Panc1 (cell line): ENCODE measurements around the gene PNPO. TPM values are rescaled to one million over a fixed set of nuclear protein-coding genes. Genes with fewer than 3 reads are reported as not detected.

ENCODE experiments used
- ATAC-seq: fragments of 200-7000 bp; cut with Tn5 transposase; 2 replicates; pipeline ENCODE4 v1.9.1; 2020; ENCODE audit warnings: mild to moderate bottlenecking, moderate library complexity
- BruUV-seq: library from RNA; stranded (reverse); fragments of 400-500 nt; replicated peaks from 2 replicates; lab custom pipeline; 2021; lab: Mats Ljungman, UMichigan
- CTCF ChIA-PET: fragments of 300-600 bp; sonication (Branson Sonifier 250); formaldehyde crosslinking; loops from one replicate; lab custom pipeline; 2022; ENCODE audit warnings: antibody characterized with exemption; lab: Charles Lee
- POLR2A ChIA-PET: fragments of 300-600 bp; sonication (Branson Sonifier 250); formaldehyde crosslinking; loops from one replicate; lab custom pipeline; 2022; ENCODE audit warnings: antibody characterized with exemption; lab: Charles Lee
- DNase-seq: peaks from one replicate; pipeline ENCODE4 v3.0.0-alpha.2; 2010; ENCODE audit warnings: low read depth, low spot score
- H3K27ac ChIP-seq: 2 replicates; pipeline ENCODE4 v1.5.1; 2011; ENCODE audit warnings: mild to moderate bottlenecking, low read length, inconsistent platforms
- H3K27me3 ChIP-seq: fragments of 200-500 bp; sonication (Bioruptor generic); 2 replicates; pipeline ENCODE4 v1.6.0; 2014; ENCODE audit warnings: low read length, inconsistent platforms; ENCODE audit not compliant: control insufficient read depth, insufficient read depth
- H3K36me3 ChIP-seq: fragments of 200-500 bp; sonication (Bioruptor generic); 2 replicates; pipeline ENCODE4 v1.5.1; 2014; ENCODE audit warnings: inconsistent platforms, mild to moderate bottlenecking, low read length, moderate library complexity; ENCODE audit not compliant: control insufficient read depth, insufficient read depth
- H3K4me1 ChIP-seq: 2 replicates; pipeline ENCODE4 v1.5.1; 2011; ENCODE audit warnings: inconsistent platforms, mild to moderate bottlenecking, low read length, moderate library complexity; ENCODE audit not compliant: control insufficient read depth, insufficient read depth
- H3K4me3 ChIP-seq, 2 experiments: 2 replicates each; pipeline ENCODE4 v1.5.1; 2011 to 2012; ENCODE audit warnings: low read depth in 2 of 2, low read length in 2 of 2, mild to moderate bottlenecking in 2 of 2, inconsistent platforms in 1 of 2, moderate library complexity in 1 of 2
- H3K9me3 ChIP-seq: fragments of 200-500 bp; sonication (Bioruptor generic); 2 replicates; pipeline ENCODE4 v1.5.1; 2014; ENCODE audit warnings: low read depth, mild to moderate bottlenecking, inconsistent platforms, low read length, moderate library complexity; ENCODE audit not compliant: control insufficient read depth, insufficient read depth
- CTCF ChIP-seq: fragments of 450-650 bp; IDR thresholded peaks from 2 replicates; pipeline ENCODE4 v1.5.1; 2017; ENCODE audit warnings: mild to moderate bottlenecking
- POLR2AphosphoS5 ChIP-seq: IDR thresholded peaks from 2 replicates; pipeline ENCODE4 v1.6.1; 2012; ENCODE audit warnings: mild to moderate bottlenecking, low read depth, low read length, moderate library complexity
- REST ChIP-seq, 2 experiments: IDR thresholded peaks; 2 replicates each; pipeline ENCODE4 v1.6.1; 2011 to 2012; ENCODE audit warnings: low read depth in 2 of 2, control low read depth in 1 of 2, low read length in 1 of 2, mild to moderate bottlenecking in 1 of 2, moderate library complexity in 1 of 2; ENCODE audit not compliant: insufficient read depth in 1 of 2
- SIN3A ChIP-seq: IDR thresholded peaks from 2 replicates; pipeline ENCODE4 v1.6.1; 2012; ENCODE audit warnings: low read depth, mild to moderate bottlenecking, low read length, moderate library complexity, borderline replicate concordance; ENCODE audit not compliant: insufficient read depth
- TCF7L2 ChIP-seq: IDR thresholded peaks from 2 replicates; pipeline ENCODE4 v1.6.1; 2011; ENCODE audit warnings: mild to moderate bottlenecking, low read depth, low read length, inconsistent platforms
- in situ Hi-C: cut with HindIII; loops from 2 replicates; pipeline ENCODE4 v1.10.0; 2016; ENCODE audit warnings: low sequenced_read_pairs, low pct_unique_long_range_greater_than_20kb
- intact Hi-C: fragments of 100-400 bp; cut with micrococcal nuclease; formaldehyde crosslinking; loops from one replicate; pipeline ENCODE4 v1.10.0; 2022; ENCODE audit not compliant: unreplicated experiment
- total RNA-seq: library from RNA; stranded (reverse); gene quantifications from one replicate; pipeline ENCODE4 v1.2.1, GENCODE V29; 2021; ENCODE audit not compliant: unreplicated experiment

PNPO gene
- total RNA-seq, 1 experiment from 2014 or later = 20.1 TPM

GRCh38 chr17:47967607-47968252 is 26.4 kb downstream of the PNPO start:
- no TSS peak for BruUV-seq
- in situ Hi-C loops = no loop called here

GRCh38 chr17:47968836-47969235 is 27.5 kb downstream of the PNPO start:
- Histone ChIP-seq H3K27me3 (no peaks in the 10 kb centered on the region), H3K4me1 (peaks cover 20% of the 10 kb centered on the region), H3K4me3 (no peak overlapping the region), H3K27ac (no peak overlapping the region), H3K9me3 (no peaks in the 10 kb centered on the region), H3K36me3 (no peaks in the 10 kb centered on the region; the same call in 1 of the 2 replicates)
- DNase-seq (no peak), ATAC-seq (no peak)
- no peak for TF ChIP-seq SIN3A
- TF ChIP-seq TCF7L2 = no peak
- no peak for TF ChIP-seq CTCF
- ChIA-PET CTCF (interaction anchor here (0.5 to 0.7 kb wide), 3 partner anchors 25 to 48 kb away, joined by 3 to 16 read pairs (median 3); no protein-coding TSS in a partner anchor), POLR2A (interaction anchor here (0.6 kb wide), 1 partner anchor 1662 kb away, joined by 8 read pairs; no protein-coding TSS in a partner anchor)
- no TSS peak for BruUV-seq
- intact Hi-C loops = no loop called here
- in situ Hi-C loops = no loop called here

More at GRCh38 chr17:47967607-47968252, 26.4 kb downstream of the PNPO start:
- intact Hi-C loops = no loop called here
- ChIA-PET CTCF (interaction anchor here (0.7 to 1.2 kb wide), 2 partner anchors 21 to 22 kb away, joined by 3 to 5 read pairs; no protein-coding TSS in a partner anchor), POLR2A (no interaction called here)
- peaks cover 20% of the 10 kb centered on the region for H3K4me1 ChIP-seq
- no peak overlapping the region for H3K4me3 ChIP-seq
- no peaks in the 10 kb centered on the region for H3K36me3 ChIP-seq
- 0 out of 2 replicates have a peak overlapping the region, but pooled peaks have one; percentile 10 for H3K27ac ChIP-seq
- H3K27me3 ChIP-seq = no peaks in the 10 kb centered on the region
- no peak for DNase-seq
- no peaks in the 10 kb centered on the region for H3K9me3 ChIP-seq
- no peak for TF ChIP-seq TCF7L2
- no peak for ATAC-seq

GRCh38 chr17:47969930-47970724 is 28.8 kb downstream of the PNPO start:
- H3K27me3 ChIP-seq = no peaks in the 10 kb centered on the region
- DNase-seq = no peak
- H3K4me3 ChIP-seq = peak overlapping the region; percentile 65 to 84
- CTCF ChIA-PET = interaction anchor here (0.6 to 2.2 kb wide), 14 partner anchors 9 to 81 kb away, joined by 3 to 22 read pairs (median 6); partner anchors contain the start of genes NFE2L1 and PRR15L
- TF ChIP-seq SIN3A = no peak
- no peak for TF ChIP-seq CTCF
- TF ChIP-seq POLR2AphosphoS5 = no peak
- no peak for TF ChIP-seq TCF7L2
- no peak for TF ChIP-seq REST (IDR thresholded peaks at IDR 0.05; ENCODE audit: insufficient read depth in 1 of 2, low read depth in 2 of 2, low read length in 1 of 2)
- no peaks in the 10 kb centered on the region; the same call in 1 of the 2 replicates for H3K36me3 ChIP-seq
- POLR2A ChIA-PET = interaction anchor here (0.6 to 1.0 kb wide), 6 partner anchors 15 to 422 kb away, joined by 3 to 14 read pairs (median 4); no protein-coding TSS in a partner anchor
- no peak for ATAC-seq
- intact Hi-C loops (loop anchor here (5.0 kb wide), 1 partner anchor 128 kb away; the partner anchor contains the start of gene SCRN2), in situ Hi-C loops (no loop called here)
- H3K27ac ChIP-seq = peak overlapping the region; percentile 82
- no TSS peak for BruUV-seq
- peaks cover 20% of the 10 kb centered on the region for H3K4me1 ChIP-seq
- no peaks in the 10 kb centered on the region for H3K9me3 ChIP-seq
